Psoas muscle (tissue), 8 donors: ENCODE data around the gene POC1A. TPM values are rescaled to one million over a fixed set of nuclear protein-coding genes. Genes with fewer than 3 reads are reported as not detected.
A peak's percentile ranks its signal among the peaks of the same experiment; 100 is the strongest.

Source experiments
- ATAC-seq, 4 donors: fragments of 200-7000 bp; cut with Tn5 transposase; one replicate each; pipeline ENCODE4 v1.9.1; 2020; ENCODE audit warnings: moderate library complexity in 3 of 4, mild to moderate bottlenecking in 2 of 4
- DNase-seq, 2 donors: peaks; one replicate each; pipeline ENCODE4 v3.0.0-alpha.2; 2020
- H3K27ac ChIP-seq: fragments of 200-600 bp; one replicate; pipeline ENCODE4 v1.8.0; 2022
- H3K27me3 ChIP-seq, 3 donors: fragments of 200-600 bp in 1 of 3; one replicate each; pipeline versions ENCODE4 v1.6.1 to v1.8.0; 2013 to 2022; ENCODE audit warnings: low read length in 2 of 3, mild to moderate bottlenecking in 2 of 3, moderate library complexity in 1 of 3; ENCODE audit not compliant: insufficient read depth in 3 of 3
- H3K36me3 ChIP-seq, 2 donors: fragments of 200-600 bp in 1 of 2; one replicate each; pipeline versions ENCODE4 v1.6.1 to v1.8.0; 2013 to 2022; ENCODE audit warnings: low read depth in 1 of 2, mild to moderate bottlenecking in 1 of 2, moderate library complexity in 1 of 2; ENCODE audit not compliant: insufficient read depth in 1 of 2
- H3K4me1 ChIP-seq: fragments of 200-600 bp; one replicate; pipeline ENCODE4 v1.8.0; 2022
- H3K4me3 ChIP-seq: fragments of 200-600 bp; one replicate; pipeline ENCODE4 v1.8.0; 2022; ENCODE audit warnings: mild to moderate bottlenecking
- H3K9me3 ChIP-seq: fragments of 200-600 bp; one replicate; pipeline ENCODE4 v1.8.0; 2022
- CTCF ChIP-seq: fragments of 200-600 bp; IDR thresholded peaks from one replicate; pipeline ENCODE4 v1.8.0; 2022; ENCODE audit warnings: antibody characterized with exemption
- WGBS, 3 donors: extraction: QIAGEN DNeasy Blood & Tissue Kit; methylation state at CpG; one replicate each; pipeline versions ENCODE4 v1.1.6 to v1.1.7; 2013; 5-methylcytosine and 5-hydroxymethylcytosine counted together
- intact Hi-C, 2 donors: fragments of 100-400 bp; cut with DNase I; formaldehyde crosslinking; loops; one replicate each; pipeline versions ENCODE4 v1.11.0 to v1.14.2; 2022
- polyA plus RNA-seq, 3 donors: library from polyadenylated mRNA; stranded (reverse); fragments of 200-250 nt; gene quantifications; one replicate each; pipeline ENCODE4 v1.2.3, GENCODE V29; 2013
- total RNA-seq, 4 donors: library from RNA; stranded (reverse); fragmentation: NEBNext Ultra II Directional in 2 of 4; extraction: Animal tissue kit (Norgen Biotek cat#: 25700) in 2 of 4; gene quantifications; one replicate each; pipeline versions ENCODE4 v1.2.1 to v1.2.4, GENCODE V29; 2021 to 2023
- donor health status: healthy with polysubstance abuse.
- donor health status: DM: no; HTN: no; CAD: no; lungs with moderate emphysema.
- donor health status: Bipolar disorder and iron deficiency.
- donor health status: healthy.
- donor health status: DM: yes; HTN: yes; CAD: no.
- donor health status: DM: no; HTN: no; CAD: no.
- donor health status: DM: no; HTN: no; CAD: no.
- donor health status: DM: yes; HTN: yes; CAD: no.

POC1A gene
- total and polyA plus RNA-seq, 7 donors, result 0.87 to 3.2 (median 1.7) TPM

- ATAC-seq, result no peak
- 96 to 100% (median 97%) methylated on average over 1 of the region's 1 CpG for WGBS, 3 donors
- Histone ChIP-seq H3K27me3 (no peaks in the 10 kb centered on the region), H3K4me1 (peaks cover 11% of the 10 kb centered on the region), H3K4me3 (no peak overlapping the region), H3K27ac (no peak overlapping the region), H3K9me3 (no peaks in the 10 kb centered on the region), H3K36me3 (no peaks in the 10 kb centered on the region)
- no peak for TF ChIP-seq CTCF
- no peak for DNase-seq
- intact Hi-C loops, result no loop called here
Measured at GRCh38 chr3:52132041-52132440, 22.2 kb downstream of the POC1A start.

- no peaks in the 10 kb centered on the region for H3K9me3 ChIP-seq
- H3K36me3 ChIP-seq, result no peaks in the 10 kb centered on the region
- peaks cover 1% of the 10 kb centered on the region for H3K4me1 ChIP-seq
- 85 to 93% (median 86%) methylated on average over 13 to 14 of the region's 14 CpGs for WGBS, 3 donors
- DNase-seq, result peak in 1 of 2 donors; percentile 11
- H3K27ac ChIP-seq, result no peak overlapping the region
- H3K27me3 ChIP-seq, result no peaks in the 10 kb centered on the region
- ATAC-seq, result no peak
- TF ChIP-seq CTCF, result no peak
- H3K4me3 ChIP-seq, result no peak overlapping the region
- intact Hi-C loops, result no loop called here
Measured at GRCh38 chr3:52130966-52131622, 23.1 kb downstream of the POC1A start.

- Histone ChIP-seq H3K4me3 (no peak overlapping the region), H3K27me3 (no peaks in the 10 kb centered on the region), H3K36me3 (no peaks in the 10 kb centered on the region), H3K9me3 (no peaks in the 10 kb centered on the region), H3K4me1 (no peaks in the 10 kb centered on the region), H3K27ac (no peak overlapping the region)
- ATAC-seq (no peak), DNase-seq (peak in 1 of 2 donors; percentile 3)
- no peak for TF ChIP-seq CTCF
- intact Hi-C loops, result no loop called here
- WGBS, 3 donors, result 93 to 97% (median 95%) methylated on average over 7 of the region's 7 CpGs
Measured at GRCh38 chr3:52128118-52128683, 26.0 kb downstream of the POC1A start.

- intact Hi-C loops, result no loop called here
- no peak for TF ChIP-seq CTCF
Measured at GRCh38 chr3:52126500-52126899, 27.7 kb downstream of the POC1A start.

GRCh38 chr3:52126036-52126435 is 28.2 kb downstream of the POC1A start:
- Histone ChIP-seq H3K36me3 (no peaks in the 10 kb centered on the region), H3K4me3 (no peak overlapping the region), H3K4me1 (no peaks in the 10 kb centered on the region), H3K9me3 (no peaks in the 10 kb centered on the region), H3K27ac (no peak overlapping the region), H3K27me3 (no peaks in the 10 kb centered on the region)
- WGBS, 3 donors, result 67 to 72% (median 69%) methylated on average over 4 of the region's 4 CpGs
- intact Hi-C loops, result no loop called here
- DNase-seq (peak; percentile 7 to 27), ATAC-seq (no peak)
- no peak for TF ChIP-seq CTCF

More at GRCh38 chr3:52126500-52126899, 27.7 kb downstream of the POC1A start:
- no peak overlapping the region for H3K27ac ChIP-seq
- ATAC-seq, result no peak
- H3K4me1 ChIP-seq, result no peaks in the 10 kb centered on the region
- no peaks in the 10 kb centered on the region for H3K27me3 ChIP-seq
- no peak overlapping the region for H3K4me3 ChIP-seq
- WGBS, 3 donors, result 81 to 91% (median 82%) methylated on average over 6 of the region's 6 CpGs
- no peaks in the 10 kb centered on the region for H3K9me3 ChIP-seq
- DNase-seq, result peak; percentile 4 to 34
- H3K36me3 ChIP-seq, result no peaks in the 10 kb centered on the region
